Fibroblast of villous mesenchyme (primary cell): ENCODE data around the gene UGT2A3. TPM values are rescaled to one million over a fixed set of nuclear protein-coding genes. Genes with fewer than 3 reads are reported as not detected.

Source experiments
- DNase-seq: peaks from one replicate; pipeline ENCODE4 v3.0.0-alpha.2; 2010; ENCODE audit warnings: low read depth
- H3K4me3 ChIP-seq: 2 replicates; pipeline ENCODE4 v1.5.1; 2011; ENCODE audit warnings: low read depth, mild to moderate bottlenecking, low read length
- total RNA-seq: library from RNA; depleted of rRNA; stranded (reverse); fragments of >200 nt; gene quantifications from 2 replicates; pipeline ENCODE4 v1.2.3, GENCODE V29; 2012
- TF ChIP-seq, protein P1 (sequence below): IDR thresholded peaks from 2 replicates; pipeline ENCODE4 v1.5.1; 2012; ENCODE audit warnings: low read depth, mild to moderate bottlenecking, low read length; ENCODE audit not compliant: insufficient read depth

UGT2A3 gene
- not detected in 2 replicates for total RNA-seq

DNA sequence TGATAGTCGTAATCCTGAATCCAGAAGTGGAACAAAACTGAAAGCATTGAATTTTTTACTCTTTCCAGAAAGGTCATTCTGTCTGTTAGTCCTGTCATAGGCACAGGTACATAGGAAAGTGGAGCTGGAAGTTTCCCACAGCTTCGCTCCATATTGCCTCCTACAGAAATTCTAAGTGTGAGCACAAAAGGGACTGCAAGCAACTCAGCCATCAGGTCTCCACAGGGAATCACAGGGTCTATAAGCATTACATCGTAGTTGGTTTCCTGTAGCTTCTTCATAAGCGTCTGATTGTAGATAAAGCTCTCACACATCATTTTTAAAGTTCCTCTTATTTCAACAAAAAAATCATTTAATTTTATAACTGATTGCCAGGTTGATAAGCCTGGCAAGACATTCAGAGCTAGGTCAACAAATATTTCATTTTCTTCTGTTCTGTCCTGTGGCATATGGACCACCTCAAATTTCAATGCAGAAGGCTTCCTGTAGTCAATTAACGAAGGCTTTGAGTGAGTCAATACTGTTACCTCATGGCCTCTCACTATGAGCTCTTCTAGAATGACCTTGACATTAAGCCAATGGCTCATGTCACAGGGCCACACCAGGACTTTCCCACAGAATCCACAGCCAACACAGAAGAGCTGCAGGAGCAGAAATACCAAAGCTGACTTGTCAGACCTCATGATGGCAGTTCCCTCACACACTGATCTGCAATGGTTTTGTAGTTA lies at the start of gene UGT2A3:
TSS of gene UGT2A3 (minus strand) at position 727 of the 728 bp plus-strand sequence. CDS start at position 683, 44 bp downstream.
- TF ChIP-seq, protein P1, sequence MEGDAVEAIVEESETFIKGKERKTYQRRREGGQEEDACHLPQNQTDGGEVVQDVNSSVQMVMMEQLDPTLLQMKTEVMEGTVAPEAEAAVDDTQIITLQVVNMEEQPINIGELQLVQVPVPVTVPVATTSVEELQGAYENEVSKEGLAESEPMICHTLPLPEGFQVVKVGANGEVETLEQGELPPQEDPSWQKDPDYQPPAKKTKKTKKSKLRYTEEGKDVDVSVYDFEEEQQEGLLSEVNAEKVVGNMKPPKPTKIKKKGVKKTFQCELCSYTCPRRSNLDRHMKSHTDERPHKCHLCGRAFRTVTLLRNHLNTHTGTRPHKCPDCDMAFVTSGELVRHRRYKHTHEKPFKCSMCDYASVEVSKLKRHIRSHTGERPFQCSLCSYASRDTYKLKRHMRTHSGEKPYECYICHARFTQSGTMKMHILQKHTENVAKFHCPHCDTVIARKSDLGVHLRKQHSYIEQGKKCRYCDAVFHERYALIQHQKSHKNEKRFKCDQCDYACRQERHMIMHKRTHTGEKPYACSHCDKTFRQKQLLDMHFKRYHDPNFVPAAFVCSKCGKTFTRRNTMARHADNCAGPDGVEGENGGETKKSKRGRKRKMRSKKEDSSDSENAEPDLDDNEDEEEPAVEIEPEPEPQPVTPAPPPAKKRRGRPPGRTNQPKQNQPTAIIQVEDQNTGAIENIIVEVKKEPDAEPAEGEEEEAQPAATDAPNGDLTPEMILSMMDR = no peak
- no peak for DNase-seq

DNA sequence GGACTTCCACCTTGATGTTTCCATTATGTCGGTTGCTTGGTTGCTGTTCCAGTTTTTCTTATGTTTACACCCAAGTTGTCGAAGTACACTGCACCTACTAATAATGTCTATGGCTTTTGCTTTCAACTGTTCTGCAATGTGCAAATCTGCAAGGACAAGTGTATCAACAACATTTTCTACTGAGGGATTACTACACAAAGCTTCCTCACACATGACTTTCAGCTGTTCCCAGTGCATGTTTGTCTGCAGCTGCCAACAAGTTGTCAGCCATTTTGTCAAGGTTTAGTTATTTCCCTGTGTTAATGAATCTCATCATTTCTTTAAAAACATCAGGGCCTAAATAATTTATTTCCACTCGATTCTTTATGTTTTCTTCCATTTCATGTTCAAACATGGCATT lies 45.4 kb upstream of the UGT2A3 start:
- H3K4me3 ChIP-seq = no peak overlapping the region
- TF ChIP-seq, protein P1 = no peak
- no peak for DNase-seq

More for the DNA sequence above, at the start of gene UGT2A3:
- H3K4me3 ChIP-seq = no peak within 1 kb of the TSS

DNA sequence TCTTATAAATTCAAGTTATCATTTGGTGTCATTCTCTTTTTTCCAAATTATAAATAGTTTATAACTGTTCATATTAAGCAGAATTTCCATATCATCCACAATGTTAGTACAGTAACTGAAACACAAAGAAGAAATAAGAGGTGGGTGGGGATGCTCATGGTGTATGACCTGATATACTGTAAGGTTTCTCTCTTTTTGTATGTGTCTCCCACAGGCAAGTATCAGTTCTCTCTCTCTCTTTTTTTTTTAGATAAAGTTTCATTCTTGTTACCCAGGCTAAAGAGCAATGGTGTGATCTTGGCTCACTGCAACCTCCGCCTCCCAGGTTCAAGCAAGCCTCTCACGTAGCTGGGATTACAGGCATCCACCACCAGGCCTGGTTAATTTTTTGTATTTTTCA lies 43.7 kb upstream of the UGT2A3 start:
- TF ChIP-seq, protein P1 = no peak

DNA sequence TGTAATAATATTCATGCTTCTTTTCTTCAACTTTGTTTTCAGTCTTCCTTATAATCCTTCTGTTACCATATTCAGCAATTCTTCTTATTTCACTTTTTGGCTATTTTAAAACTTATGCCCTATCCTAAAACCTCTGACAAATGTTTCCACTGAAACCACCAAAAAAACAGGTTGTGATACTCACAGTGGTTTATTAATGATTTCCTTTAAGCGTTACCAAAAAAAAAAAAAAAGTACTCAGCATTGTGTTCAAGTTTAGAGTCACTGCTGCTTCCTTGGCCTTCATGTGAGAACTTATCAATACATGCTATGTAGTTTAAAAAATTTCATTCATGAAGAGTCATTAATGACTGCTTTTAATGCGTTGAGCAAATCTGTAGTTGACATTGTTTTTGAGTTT lies 35.4 kb upstream of the UGT2A3 start:
- no peak for DNase-seq
- TF ChIP-seq, protein P1 = no peak
- no peak overlapping the region for H3K4me3 ChIP-seq

More for the DNA sequence above, 43.7 kb upstream of the UGT2A3 start:
- DNase-seq = no peak
- no peak overlapping the region for H3K4me3 ChIP-seq

DNA sequence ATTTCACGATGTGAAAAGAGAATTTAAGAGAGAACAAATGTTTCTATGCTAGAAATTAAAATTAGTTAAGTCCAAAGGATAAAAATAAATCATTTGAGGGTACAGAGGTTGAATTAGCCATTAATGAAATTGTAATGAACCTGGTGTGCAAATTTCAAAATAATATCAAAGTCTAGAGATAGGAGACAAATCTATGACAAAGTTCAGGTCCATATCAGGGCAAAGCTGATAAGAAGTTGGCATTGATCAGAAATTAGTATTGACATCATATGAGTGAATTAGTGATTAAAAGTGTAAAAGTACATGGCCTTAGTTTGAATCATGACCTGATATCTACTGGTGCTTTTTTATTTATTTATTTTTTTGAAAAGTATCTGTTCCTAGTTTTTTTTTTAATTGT lies 33.8 kb upstream of the UGT2A3 start:
- no peak overlapping the region for H3K4me3 ChIP-seq
- TF ChIP-seq, protein P1 = no peak
- DNase-seq = no peak

DNA sequence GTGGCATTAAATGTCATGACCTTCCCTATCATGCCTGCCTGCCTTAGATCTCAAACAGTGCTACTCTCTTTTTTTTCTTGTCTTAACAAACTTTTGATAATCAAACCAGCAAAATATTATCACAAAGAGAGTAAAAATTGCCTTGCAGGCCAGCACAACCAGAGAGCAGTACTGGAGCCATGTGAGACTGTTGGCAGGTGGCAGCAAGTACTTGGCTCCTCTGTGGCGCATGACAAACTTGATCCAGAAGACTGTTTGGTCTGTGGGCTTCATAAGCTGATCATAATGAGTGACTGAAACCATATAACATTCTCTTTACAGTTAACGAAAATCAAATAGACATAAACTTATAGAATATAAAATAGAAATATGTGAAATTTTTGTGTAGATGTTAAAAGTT lies 33.3 kb upstream of the UGT2A3 start:
- no peak for DNase-seq
- H3K4me3 ChIP-seq = no peak overlapping the region
- TF ChIP-seq, protein P1 = no peak

DNA sequence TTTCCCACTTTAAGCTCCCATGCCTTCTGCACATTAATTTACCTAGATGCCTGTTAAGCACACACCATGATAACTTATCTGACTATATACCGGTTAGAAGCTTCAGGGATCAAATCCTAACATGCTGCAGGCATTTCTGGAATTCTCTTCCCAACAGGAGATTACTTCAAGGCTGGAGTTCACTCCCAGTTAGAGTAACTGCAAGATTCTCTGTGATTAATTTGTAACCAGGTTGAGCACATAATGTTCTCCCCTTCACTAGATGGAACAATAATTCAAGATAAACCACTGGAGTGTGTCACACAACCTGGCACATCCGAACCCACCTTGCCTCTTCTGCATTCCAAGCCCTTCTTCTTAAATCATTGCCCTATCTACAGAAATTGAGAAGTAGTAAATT lies 11.8 kb upstream of the UGT2A3 start:
- TF ChIP-seq, protein P1 = no peak

More for the DNA sequence above, 11.8 kb upstream of the UGT2A3 start:
- H3K4me3 ChIP-seq = no peak overlapping the region
- peak; percentile 14 for DNase-seq
